B cell (primary cell): ENCODE data around the gene AFDN. TPM values are rescaled to one million over a fixed set of nuclear protein-coding genes. Genes with fewer than 3 reads are reported as not detected.
A peak's percentile ranks its signal among the peaks of the same experiment; 100 is the strongest.

Experiments
- ATAC-seq: fragments of 200-7000 bp; cut with Tn5 transposase; one replicate; pipeline ENCODE4 v1.10.0; 2021; ENCODE audit warnings: low read depth, mild to moderate bottlenecking, moderate number of reproducible peaks, moderate library complexity
- CTCF ChIA-PET: fragments of 350-600 bp; sonication (Branson Sonifier 250); formaldehyde crosslinking; loops from one replicate; lab custom pipeline; 2021; ENCODE audit warnings: antibody characterized with exemption, inconsistent platforms; lab: Charles Lee
- POLR2A ChIA-PET: fragments of 350-600 bp; sonication (Branson Sonifier 250); formaldehyde crosslinking; loops from one replicate; lab custom pipeline; 2021; ENCODE audit warnings: antibody characterized with exemption; lab: Charles Lee
- DNase-seq: peaks from one replicate; pipeline ENCODE4 v3.0.0; 2013
- H2AFZ ChIP-seq: 2 replicates; pipeline ENCODE4 v1.6.1; 2012; ENCODE audit warnings: mild to moderate bottlenecking, low read depth, low read length; ENCODE audit not compliant: insufficient read depth, poor library complexity, severe bottlenecking
- H3K27ac ChIP-seq, 2 donors: 1 replicate in 1 of 2; 2 replicates in 1 of 2; pipeline ENCODE4 v1.5.1; 2012 to 2013; ENCODE audit warnings: low read length in 2 of 2, mild to moderate bottlenecking in 2 of 2, moderate library complexity in 1 of 2
- H3K27me3 ChIP-seq, 4 experiments: fragments of 200-600 bp in 1 of 4; sonication (generic) in 1 of 4; replicated peaks in 1 of 4; 1 replicate in 2 of 4; 2 replicates in 2 of 4; pipeline versions ENCODE4 v1.6.1 to v1.7.0; 2013 to 2016; ENCODE audit warnings: low read length in 3 of 4, mild to moderate bottlenecking in 2 of 4, mixed read lengths in 1 of 4, moderate library complexity in 1 of 4; ENCODE audit not compliant: insufficient read depth in 4 of 4, control insufficient read depth in 3 of 4; ENCODE audit errors: control extremely low read depth in 1 of 4
- H3K36me3 ChIP-seq, 2 experiments: replicated peaks in 1 of 2; 1 replicate in 1 of 2; 2 replicates in 1 of 2; pipeline versions ENCODE4 v1.6.1 to v1.7.1; 2013; ENCODE audit warnings: low read length in 1 of 2; ENCODE audit not compliant: insufficient read depth in 2 of 2, control insufficient read depth in 1 of 2; ENCODE audit errors: control extremely low read depth in 1 of 2, extremely low read depth in 1 of 2
- H3K4me1 ChIP-seq, 2 donors: fragments of 200-600 bp in 1 of 2; sonication (generic) in 1 of 2; 1 replicate in 1 of 2; 2 replicates in 1 of 2; pipeline versions ENCODE4 v1.5.1 to v1.6.1; 2013 to 2017; ENCODE audit warnings: low read length in 2 of 2; ENCODE audit not compliant: control insufficient read depth in 2 of 2, insufficient read depth in 2 of 2
- H3K4me2 ChIP-seq: replicated peaks from 2 replicates; pipeline ENCODE3; 2012; ENCODE audit warnings: mild to moderate bottlenecking, low read depth, low read length; ENCODE audit not compliant: poor library complexity, severe bottlenecking
- H3K4me3 ChIP-seq, 5 experiments: fragments of 200-600 bp in 1 of 5; sonication (generic) in 1 of 5; 1 replicate in 3 of 5; 2 replicates in 2 of 5; pipeline versions ENCODE4 v1.5.1 to v1.7.0; 2011 to 2016; ENCODE audit warnings: low read length in 4 of 5, mild to moderate bottlenecking in 4 of 5, low read depth in 2 of 5, control low read depth in 1 of 5, moderate library complexity in 1 of 5; ENCODE audit not compliant: insufficient read depth in 1 of 5; ENCODE audit errors: control extremely low read depth in 1 of 5, extremely low read depth in 1 of 5
- H3K79me2 ChIP-seq: fragments of 200-600 bp; sonication (generic); one replicate; pipeline ENCODE4 v1.6.0; 2016; ENCODE audit warnings: low read length; ENCODE audit not compliant: control insufficient read depth, insufficient read depth
- H3K9ac ChIP-seq: fragments of 200-600 bp; sonication (generic); 2 replicates; pipeline ENCODE4 v1.6.1; 2017; ENCODE audit warnings: mild to moderate bottlenecking, low read length, moderate library complexity
- H3K9me3 ChIP-seq, 3 donors: one replicate each; pipeline versions ENCODE4 v1.6.1 to v1.7.1; 2013; ENCODE audit warnings: low read length in 2 of 3; ENCODE audit not compliant: control insufficient read depth in 2 of 3, insufficient read depth in 1 of 3; ENCODE audit errors: control extremely low read depth in 1 of 3
- H4K20me1 ChIP-seq: 2 replicates; pipeline ENCODE4 v1.6.0; 2012; ENCODE audit warnings: mild to moderate bottlenecking, low read length; ENCODE audit not compliant: insufficient read depth, control insufficient read depth, poor library complexity, severe bottlenecking
- H3K27ac Mint-ChIP-seq: one replicate; pipeline ENCODE4 v1.8.0; 2021; ENCODE audit warnings: mixed read lengths
- H3K27me3 Mint-ChIP-seq: one replicate; pipeline ENCODE4 v1.8.0; 2021; ENCODE audit warnings: mixed read lengths
- H3K4me1 Mint-ChIP-seq: one replicate; pipeline ENCODE4 v1.8.0; 2021; ENCODE audit warnings: mixed read lengths
- H3K4me3 Mint-ChIP-seq: one replicate; pipeline ENCODE4 v1.8.0; 2021; ENCODE audit warnings: mixed read lengths
- H3K9me3 Mint-ChIP-seq: one replicate; pipeline ENCODE4 v1.8.0; 2022; ENCODE audit warnings: mixed read lengths; ENCODE audit not compliant: insufficient read depth
- EZH2 ChIP-seq: IDR thresholded peaks from 2 replicates; pipeline ENCODE4 v1.6.1; 2012; ENCODE audit warnings: borderline replicate concordance, low read depth, mild to moderate bottlenecking, moderate library complexity, low read length; ENCODE audit not compliant: insufficient read depth, poor library complexity, severe bottlenecking
- WGBS: methylation state at CpG from one replicate; pipeline ENCODE4 v1.1.5; 2013; ENCODE audit warnings: missing lambda C conversion rate; ENCODE audit not compliant: insufficient coverage; 5-methylcytosine and 5-hydroxymethylcytosine counted together
- intact Hi-C: fragments of 100-400 bp; cut with micrococcal nuclease; formaldehyde crosslinking; loops from one replicate; pipeline ENCODE4 v1.10.0; 2022
- polyA plus RNA-seq: library from polyadenylated mRNA; depleted of rRNA; stranded (reverse); fragments of >200 nt; gene quantifications from 2 replicates; pipeline ENCODE4 v1.2.3, GENCODE V29; 2012
- total RNA-seq, 2 donors: library from RNA; stranded (reverse); fragments of 120-200 nt in 1 of 2; gene quantifications; 1 replicate in 1 of 2; 2 replicates in 1 of 2; pipeline versions ENCODE4 v1.2.3 to v1.2.4, GENCODE V29; 2013 to 2022
- TF ChIP-seq, protein P1 (sequence below): fragments of 200-600 bp; IDR thresholded peaks from one replicate; pipeline ENCODE4 v1.8.0; 2022; ENCODE audit warnings: antibody characterized with exemption, mild to moderate bottlenecking

Gene AFDN
- total and polyA plus RNA-seq, 2 donors (not counting 1 experiment from before 2014, with no cell fraction given) = 15.4 to 70.5 TPM

DNA sequence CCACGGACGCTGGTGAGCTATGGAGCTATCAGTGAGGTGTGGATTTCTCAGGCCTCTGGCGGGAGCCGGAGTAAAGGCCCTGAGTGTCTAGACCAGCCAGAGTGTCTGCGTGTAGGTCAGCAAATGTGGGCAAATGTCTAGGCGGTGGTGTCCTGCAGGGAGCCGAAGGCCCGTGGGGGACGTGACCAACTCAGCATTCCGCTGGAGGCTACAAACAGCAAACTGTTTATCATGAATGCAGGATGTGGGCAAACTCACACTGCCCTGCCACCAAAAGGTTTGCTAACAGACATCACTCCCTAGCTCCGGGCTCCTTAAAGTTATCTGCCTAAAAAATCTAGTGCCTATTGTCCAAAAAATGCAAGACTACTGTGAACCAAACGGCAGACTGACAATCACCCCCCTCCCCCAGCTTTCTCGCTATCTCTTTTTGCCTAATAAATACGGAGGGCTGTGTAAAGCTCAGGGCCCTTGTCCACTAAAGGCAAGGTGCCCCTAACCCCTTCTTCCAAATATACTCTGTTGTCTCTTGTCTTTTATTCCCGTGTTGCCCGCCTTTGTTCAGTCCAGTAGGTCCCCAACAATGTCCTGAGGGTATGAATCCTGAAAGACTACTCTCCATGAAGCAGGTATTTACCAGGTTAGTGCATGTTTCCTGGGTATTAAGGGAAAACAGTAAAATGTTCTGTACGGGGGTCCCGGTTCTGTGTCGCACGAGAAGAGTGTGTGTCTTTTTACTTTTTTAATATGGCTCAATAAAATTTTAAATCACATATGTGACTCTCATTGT lies 29.0 kb upstream of the AFDN start:
- intact Hi-C loops = no loop called here
- Histone ChIP-seq H3K9me3 (no peaks in the 10 kb centered on the region), H3K4me1 (peaks cover 14 to 18% of the 10 kb centered on the region in 2 donors), H3K9ac (no peak overlapping the region), H3K4me3 (no peak overlapping the region), H3K27me3 (peaks cover 0 to 22% (median 6%) of the 10 kb centered on the region in 4 experiments), H3K27ac (no peak overlapping the region), H4K20me1 (no peaks in the 10 kb centered on the region), H2AFZ (no peak overlapping the region), H3K36me3 (no peaks in the 10 kb centered on the region), H3K79me2 (no peaks in the 10 kb centered on the region), H3K4me2 (no peak overlapping the region)
- H3K9me3 Mint-ChIP-seq = no peaks in the 10 kb centered on the region
- no peak for ATAC-seq
- ChIA-PET CTCF (no interaction called here), POLR2A (no interaction called here)
- H3K4me3 Mint-ChIP-seq = peak overlapping the region; percentile 45
- TF ChIP-seq EZH2 = no peak
- TF ChIP-seq, protein P1, sequence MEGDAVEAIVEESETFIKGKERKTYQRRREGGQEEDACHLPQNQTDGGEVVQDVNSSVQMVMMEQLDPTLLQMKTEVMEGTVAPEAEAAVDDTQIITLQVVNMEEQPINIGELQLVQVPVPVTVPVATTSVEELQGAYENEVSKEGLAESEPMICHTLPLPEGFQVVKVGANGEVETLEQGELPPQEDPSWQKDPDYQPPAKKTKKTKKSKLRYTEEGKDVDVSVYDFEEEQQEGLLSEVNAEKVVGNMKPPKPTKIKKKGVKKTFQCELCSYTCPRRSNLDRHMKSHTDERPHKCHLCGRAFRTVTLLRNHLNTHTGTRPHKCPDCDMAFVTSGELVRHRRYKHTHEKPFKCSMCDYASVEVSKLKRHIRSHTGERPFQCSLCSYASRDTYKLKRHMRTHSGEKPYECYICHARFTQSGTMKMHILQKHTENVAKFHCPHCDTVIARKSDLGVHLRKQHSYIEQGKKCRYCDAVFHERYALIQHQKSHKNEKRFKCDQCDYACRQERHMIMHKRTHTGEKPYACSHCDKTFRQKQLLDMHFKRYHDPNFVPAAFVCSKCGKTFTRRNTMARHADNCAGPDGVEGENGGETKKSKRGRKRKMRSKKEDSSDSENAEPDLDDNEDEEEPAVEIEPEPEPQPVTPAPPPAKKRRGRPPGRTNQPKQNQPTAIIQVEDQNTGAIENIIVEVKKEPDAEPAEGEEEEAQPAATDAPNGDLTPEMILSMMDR = no peak
- WGBS = 79% methylated on average over 14 of the region's 20 CpGs
- DNase-seq = no peak
- H3K27ac Mint-ChIP-seq = no peak overlapping the region
- H3K27me3 Mint-ChIP-seq = peaks cover 59% of the 10 kb centered on the region
- H3K4me1 Mint-ChIP-seq = peaks cover 15% of the 10 kb centered on the region

DNA sequence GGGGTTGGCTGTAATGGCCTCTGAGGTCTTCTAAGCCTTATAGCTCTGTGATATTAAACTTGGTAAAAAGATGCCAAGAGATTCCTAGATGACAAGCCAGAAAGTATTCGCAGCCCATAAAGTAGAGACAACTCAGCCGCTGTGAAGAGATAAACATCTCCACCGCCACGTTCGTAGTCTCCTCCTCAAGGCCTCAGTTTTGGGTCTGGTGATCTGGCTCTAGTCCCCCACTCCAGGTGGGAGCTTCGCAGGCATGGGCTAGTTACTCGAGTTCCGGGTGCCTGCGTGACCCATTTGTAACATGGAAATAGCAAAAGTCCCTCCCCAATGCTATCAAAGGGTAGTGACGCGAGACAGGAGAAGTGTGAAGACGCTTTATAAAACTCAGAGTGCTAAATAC lies 28.3 kb upstream of the AFDN start:
- 88% methylated on average over 8 of the region's 12 CpGs for WGBS
- Mint-ChIP-seq H3K27me3 (peaks cover 59% of the 10 kb centered on the region), H3K4me1 (peaks cover 15% of the 10 kb centered on the region), H3K27ac (no peak overlapping the region), H3K4me3 (no peak overlapping the region), H3K9me3 (no peaks in the 10 kb centered on the region)
- Histone ChIP-seq H3K4me3 (no peak overlapping the region), H2AFZ (no peak overlapping the region), H3K27ac (no peak overlapping the region), H3K4me2 (no peak overlapping the region), H3K9ac (no peak overlapping the region), H4K20me1 (no peaks in the 10 kb centered on the region), H3K9me3 (no peaks in the 10 kb centered on the region), H3K4me1 (peaks cover 14 to 18% of the 10 kb centered on the region in 2 donors), H3K79me2 (no peaks in the 10 kb centered on the region), H3K27me3 (peaks cover 0 to 26% (median 6%) of the 10 kb centered on the region in 4 experiments), H3K36me3 (no peaks in the 10 kb centered on the region)
- DNase-seq (no peak), ATAC-seq (no peak)
- CTCF ChIA-PET = no interaction called here
- POLR2A ChIA-PET = no interaction called here
- TF ChIP-seq, protein P1 = no peak
- no peak for TF ChIP-seq EZH2
- intact Hi-C loops = no loop called here
